Left forelimb (tissue), 1 donor: ENCODE data around the gene TADA2A.

Experiments used
- DNase-seq: peaks from one replicate; pipeline ENCODE4 v3.0.0-alpha.2; 2018; ENCODE audit warnings: low spot score

TADA2A gene

GRCh38 chr17:37406635-37407461, at the start of gene TADA2A, which contains the start of gene ACACA:
TADA2A (plus strand) TSS chr17:37406886; CDS start chr17:37411366, 4,480 bp downstream.
ACACA (minus strand) TSS chr17:37406836; CDS start chr17:37406299, 537 bp downstream.
- peak; percentile 87 for DNase-seq

GRCh38 chr17:37358098-37358829, 48.4 kb upstream of the TADA2A start:
- peak; percentile 74 for DNase-seq

- DNase-seq, result peak; percentile 93
Measured at GRCh38 chr17:37358830-37359681, 47.6 kb upstream of the TADA2A start.

GRCh38 chr17:37359682-37360188, 47.0 kb upstream of the TADA2A start:
- DNase-seq, result no peak

GRCh38 chr17:37360632-37361031, 46.1 kb upstream of the TADA2A start:
- no peak for DNase-seq

GRCh38 chr17:37361543-37361942, 45.1 kb upstream of the TADA2A start:
- no peak for DNase-seq

GRCh38 chr17:37365589-37365988, 41.1 kb upstream of the TADA2A start:
- no peak for DNase-seq

- no peak for DNase-seq
Measured at GRCh38 chr17:37368577-37368976, 38.1 kb upstream of the TADA2A start.

- peak; percentile 68 for DNase-seq
Measured at GRCh38 chr17:37373530-37374159, 33.0 kb upstream of the TADA2A start.

GRCh38 chr17:37375706-37376105, 31.0 kb upstream of the TADA2A start, which contains the start of gene C17orf78:
C17orf78 (plus strand) TSS chr17:37375985; CDS start chr17:37376093, 108 bp downstream.
- DNase-seq, result no peak

- no peak for DNase-seq
Measured at GRCh38 chr17:37382056-37382455, 24.6 kb upstream of the TADA2A start.

GRCh38 chr17:37384560-37385149, 22.0 kb upstream of the TADA2A start:
- DNase-seq, result no peak

GRCh38 chr17:37385474-37385990, 21.2 kb upstream of the TADA2A start:
- no peak for DNase-seq

- DNase-seq, result no peak
Measured at GRCh38 chr17:37386462-37386861, 20.2 kb upstream of the TADA2A start.

GRCh38 chr17:37388266-37388665, 18.4 kb upstream of the TADA2A start:
- no peak for DNase-seq

- DNase-seq, result no peak
Measured at GRCh38 chr17:37389160-37389559, 17.5 kb upstream of the TADA2A start.

- DNase-seq, result no peak
Measured at GRCh38 chr17:37391146-37391545, 15.5 kb upstream of the TADA2A start.

GRCh38 chr17:37392024-37392590, 14.6 kb upstream of the TADA2A start:
- no peak for DNase-seq

- DNase-seq, result no peak
Measured at GRCh38 chr17:37393352-37393751, 13.3 kb upstream of the TADA2A start.

- DNase-seq, result no peak
Measured at GRCh38 chr17:37399265-37399803, 7.4 kb upstream of the TADA2A start.
